Activated T-helper 1 cell treated with anti-CD3 and anti-CD28 coated beads, Interleukin-12 subunit alpha, Interleukin-12 subunit beta, Interleukin-2, Interleukin-4 antibody, amounts not matched to agents 30 ng/mL and 10 ng/mL and 1 ng/mL, durations not matched to agents 14 hours and 24 hours and 36 hours (primary cell): Measurements from ENCODE around the gene CNTN2. TPM values are rescaled to one million over a fixed set of nuclear protein-coding genes. Genes with fewer than 3 reads are reported as not detected.

Source experiments
- DNase-seq: peaks from one replicate; pipeline ENCODE4 v3.0.0; 2021; ENCODE audit warnings: low spot score
- H3K27ac Mint-ChIP-seq: one replicate; pipeline ENCODE4 v1.8.0; 2021; ENCODE audit warnings: mild to moderate bottlenecking, mixed read lengths
- H3K27me3 Mint-ChIP-seq: one replicate; pipeline ENCODE4 v1.8.0; 2022; ENCODE audit warnings: mild to moderate bottlenecking, moderate library complexity, mixed read lengths; ENCODE audit not compliant: insufficient read depth
- H3K36me3 Mint-ChIP-seq: one replicate; pipeline ENCODE4 v1.8.0; 2021; ENCODE audit warnings: low read depth, mixed read lengths
- H3K4me1 Mint-ChIP-seq: one replicate; pipeline ENCODE4 v1.8.0; 2021; ENCODE audit warnings: low read depth, mixed read lengths
- H3K4me3 Mint-ChIP-seq: one replicate; pipeline ENCODE4 v1.8.0; 2021; ENCODE audit warnings: mild to moderate bottlenecking, moderate library complexity, mixed read lengths
- H3K9me3 Mint-ChIP-seq: one replicate; pipeline ENCODE4 v1.8.0; 2021; ENCODE audit warnings: mixed read lengths
- intact Hi-C: fragments of 100-400 bp; cut with micrococcal nuclease; formaldehyde crosslinking; loops from one replicate; pipeline ENCODE4 v1.15.1; 2024
- total RNA-seq: library from RNA; stranded (reverse); gene quantifications from 2 replicates; pipeline ENCODE4 v1.2.3, GENCODE V29; 2022

The CNTN2 gene
- not detected in 2 replicates for total RNA-seq

DNA sequence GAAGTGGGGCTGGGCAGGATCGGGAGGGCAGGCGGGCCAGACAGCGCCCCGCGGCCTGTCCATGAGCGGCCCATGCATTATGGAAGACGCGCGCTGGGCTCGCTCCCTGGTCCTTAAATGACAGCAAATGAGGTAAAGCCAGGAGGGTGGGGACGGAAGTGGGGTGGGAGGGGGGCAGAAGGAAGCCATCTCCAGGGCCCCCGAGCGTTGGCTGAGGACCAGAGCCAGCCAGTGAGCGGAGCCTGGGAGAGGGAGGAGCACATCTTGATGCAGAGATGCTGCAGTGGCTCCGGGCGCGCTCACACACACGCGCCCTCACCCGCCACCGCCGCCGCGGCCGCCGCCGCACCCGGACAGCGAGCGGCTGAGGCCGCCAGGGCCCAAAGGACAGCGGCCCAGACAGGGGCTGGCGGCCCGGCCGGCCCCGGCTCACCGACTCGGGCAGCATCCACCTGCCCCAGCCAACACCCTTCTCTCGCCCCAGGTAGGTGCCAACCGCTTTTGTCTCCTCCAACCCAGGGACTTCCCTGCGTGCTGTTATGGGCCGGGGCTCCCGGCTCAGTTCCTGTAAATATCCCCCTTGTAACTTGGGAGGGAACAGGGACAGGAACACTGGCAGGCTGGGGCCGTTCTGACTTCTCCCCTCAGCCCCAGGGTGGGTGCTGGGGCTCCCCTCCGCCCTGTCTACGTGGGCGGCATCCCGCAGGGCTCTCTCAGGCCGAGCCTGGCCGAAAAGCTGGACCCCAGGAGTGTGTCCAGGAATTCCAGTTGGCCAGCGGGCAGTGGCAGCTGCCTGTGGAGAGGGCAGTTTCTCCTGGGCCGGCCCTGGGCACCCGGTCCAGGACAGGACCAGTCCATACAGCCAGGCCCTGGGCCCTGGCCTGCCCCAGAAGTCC lies at the start of gene CNTN2:
Gene CNTN2 (plus strand): TSS at position 302 of the 896 bp plus-strand sequence. CDS start 9,974 bp downstream, outside the sequence.
- Mint-ChIP-seq H3K9me3 (no peaks in the 10 kb centered on the region), H3K4me1 (no peaks in the 10 kb centered on the region), H3K27ac (no peak within 1 kb of the TSS), H3K4me3 (no peak within 1 kb of the TSS), H3K36me3 (no peaks in the 10 kb centered on the region), H3K27me3 (peaks cover 46% of the 10 kb centered on the region)
- no peak for DNase-seq
- intact Hi-C loops = no loop called here

- intact Hi-C loops = no loop called here
- Mint-ChIP-seq H3K4me3 (no peak overlapping the region), H3K9me3 (no peaks in the 10 kb centered on the region), H3K4me1 (peaks cover 11% of the 10 kb centered on the region), H3K27me3 (peaks cover 4% of the 10 kb centered on the region), H3K27ac (no peak overlapping the region), H3K36me3 (no peaks in the 10 kb centered on the region)
- DNase-seq = no peak
Measured at GRCh38 chr1:204994086-204994862, 48.7 kb upstream of the CNTN2 start.

DNA sequence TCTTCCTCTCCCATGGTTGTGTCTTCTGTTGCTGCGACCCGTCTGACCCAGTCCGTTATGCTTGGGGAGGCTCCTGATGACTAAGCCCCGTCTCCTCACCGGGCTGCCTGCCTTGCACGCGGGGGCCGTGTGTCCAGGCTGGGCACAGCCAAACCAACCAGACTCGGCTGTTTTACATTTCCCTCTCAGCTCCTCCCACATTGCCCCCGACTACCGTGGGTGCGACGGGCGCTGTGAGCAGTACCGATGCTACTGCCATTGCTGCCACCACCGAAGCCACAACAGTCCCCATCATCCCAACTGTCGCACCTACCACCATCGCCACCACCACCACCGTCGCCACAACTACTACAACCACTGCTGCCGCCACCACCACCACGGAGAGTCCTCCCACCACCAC lies 46.0 kb upstream of the CNTN2 start:
- Mint-ChIP-seq H3K27me3 (peaks cover 1% of the 10 kb centered on the region), H3K4me1 (peaks cover 11% of the 10 kb centered on the region), H3K4me3 (no peak overlapping the region)

GRCh38 chr1:204997591-204998355 lies 45.2 kb upstream of the CNTN2 start:
- Mint-ChIP-seq H3K36me3 (no peaks in the 10 kb centered on the region), H3K9me3 (no peaks in the 10 kb centered on the region), H3K27ac (no peak overlapping the region), H3K4me1 (peaks cover 5% of the 10 kb centered on the region), H3K4me3 (no peak overlapping the region), H3K27me3 (peaks cover 3% of the 10 kb centered on the region)
- DNase-seq = no peak
- intact Hi-C loops = no loop called here

More for the DNA sequence above, 46.0 kb upstream of the CNTN2 start:
- intact Hi-C loops = no loop called here
- H3K36me3 Mint-ChIP-seq = no peaks in the 10 kb centered on the region
- H3K9me3 Mint-ChIP-seq = no peaks in the 10 kb centered on the region
- H3K27ac Mint-ChIP-seq = no peak overlapping the region
- no peak for DNase-seq

DNA sequence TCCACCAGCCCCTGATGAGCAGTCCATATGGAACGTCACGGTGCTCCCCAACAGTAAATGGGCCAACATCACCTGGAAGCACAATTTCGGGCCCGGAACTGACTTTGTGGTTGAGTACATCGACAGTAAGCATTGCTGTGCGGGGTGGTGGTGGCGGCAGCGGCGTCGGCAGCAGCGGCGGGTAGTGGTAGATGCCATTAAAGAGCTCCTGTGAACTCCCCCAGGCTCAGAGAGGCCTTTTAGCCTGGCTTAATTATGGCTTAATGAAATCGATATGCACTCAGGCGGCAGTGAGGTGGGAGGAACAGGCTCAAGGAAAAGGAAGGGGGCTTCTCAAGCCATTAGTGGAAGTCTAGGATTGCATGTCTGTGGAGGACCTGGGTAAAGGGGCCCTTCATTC lies 41.9 kb upstream of the CNTN2 start:
- Mint-ChIP-seq H3K4me3 (no peak overlapping the region), H3K4me1 (no peaks in the 10 kb centered on the region), H3K36me3 (no peaks in the 10 kb centered on the region), H3K9me3 (no peaks in the 10 kb centered on the region), H3K27ac (no peak overlapping the region), H3K27me3 (peaks cover 4% of the 10 kb centered on the region)
- intact Hi-C loops = no loop called here
- no peak for DNase-seq

- DNase-seq = no peak
- H3K27me3 Mint-ChIP-seq = peaks cover 6% of the 10 kb centered on the region
- H3K4me3 Mint-ChIP-seq = no peak overlapping the region
- no peak overlapping the region for H3K27ac Mint-ChIP-seq
- no peaks in the 10 kb centered on the region for H3K4me1 Mint-ChIP-seq
- no peaks in the 10 kb centered on the region for H3K36me3 Mint-ChIP-seq
- intact Hi-C loops = no loop called here
- no peaks in the 10 kb centered on the region for H3K9me3 Mint-ChIP-seq
Measured at GRCh38 chr1:205002705-205003104, 40.3 kb upstream of the CNTN2 start.

- no peak for DNase-seq
- intact Hi-C loops = no loop called here
- H3K27me3 Mint-ChIP-seq = peaks cover 6% of the 10 kb centered on the region
- no peaks in the 10 kb centered on the region for H3K9me3 Mint-ChIP-seq
- H3K4me3 Mint-ChIP-seq = no peak overlapping the region
- no peak overlapping the region for H3K27ac Mint-ChIP-seq
- H3K4me1 Mint-ChIP-seq = no peaks in the 10 kb centered on the region
- no peaks in the 10 kb centered on the region for H3K36me3 Mint-ChIP-seq
Measured at GRCh38 chr1:205003358-205004131, 39.5 kb upstream of the CNTN2 start.

DNA sequence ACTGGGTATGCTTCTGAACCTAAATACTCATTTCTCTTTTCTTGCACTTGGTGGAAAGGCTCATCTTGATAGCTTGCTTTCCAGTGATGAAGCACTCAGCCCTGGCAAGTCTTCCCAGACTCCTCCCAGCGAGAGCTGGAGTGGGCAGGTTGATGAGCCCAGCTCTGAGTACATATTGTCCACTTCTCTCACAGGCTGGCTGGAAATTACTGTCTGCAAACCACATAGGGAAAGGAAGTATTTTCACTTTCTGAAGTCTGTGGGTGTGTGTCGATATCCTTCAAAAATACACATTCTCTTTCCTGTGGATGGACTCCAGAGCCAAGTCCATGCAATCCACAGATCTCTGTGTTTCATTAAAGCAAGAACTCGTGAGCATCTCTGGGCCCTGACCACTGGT lies 38.7 kb upstream of the CNTN2 start:
- intact Hi-C loops = no loop called here
- Mint-ChIP-seq H3K27ac (no peak overlapping the region), H3K4me1 (no peaks in the 10 kb centered on the region), H3K4me3 (no peak overlapping the region), H3K9me3 (no peaks in the 10 kb centered on the region), H3K36me3 (no peaks in the 10 kb centered on the region), H3K27me3 (peaks cover 6% of the 10 kb centered on the region)
- DNase-seq = no peak

DNA sequence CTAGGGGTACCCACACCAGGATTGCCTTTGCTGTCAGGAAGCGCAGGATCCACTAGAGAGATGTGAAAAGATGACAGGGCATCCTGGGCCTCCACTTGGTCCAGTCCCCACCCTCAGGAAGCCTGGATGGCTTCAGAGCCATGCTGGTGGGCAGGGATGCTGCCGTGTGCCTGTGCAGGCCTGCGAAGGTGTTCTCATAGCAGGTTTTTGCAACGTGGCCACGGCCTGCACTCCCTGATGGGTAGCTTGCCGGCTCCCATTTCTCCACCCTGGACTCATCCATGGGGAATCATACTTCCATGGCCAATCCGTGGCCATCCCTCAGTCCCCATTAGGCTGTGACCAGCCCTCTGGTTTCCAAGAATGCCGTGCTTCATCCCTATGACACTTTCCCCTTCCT lies 34.1 kb upstream of the CNTN2 start:
- H3K27ac Mint-ChIP-seq = no peak overlapping the region
- peaks cover 5% of the 10 kb centered on the region for H3K27me3 Mint-ChIP-seq
- H3K9me3 Mint-ChIP-seq = no peaks in the 10 kb centered on the region
- H3K4me1 Mint-ChIP-seq = no peaks in the 10 kb centered on the region
- no peak for DNase-seq
- no peak overlapping the region for H3K4me3 Mint-ChIP-seq
- no peaks in the 10 kb centered on the region for H3K36me3 Mint-ChIP-seq
- intact Hi-C loops = no loop called here

DNA sequence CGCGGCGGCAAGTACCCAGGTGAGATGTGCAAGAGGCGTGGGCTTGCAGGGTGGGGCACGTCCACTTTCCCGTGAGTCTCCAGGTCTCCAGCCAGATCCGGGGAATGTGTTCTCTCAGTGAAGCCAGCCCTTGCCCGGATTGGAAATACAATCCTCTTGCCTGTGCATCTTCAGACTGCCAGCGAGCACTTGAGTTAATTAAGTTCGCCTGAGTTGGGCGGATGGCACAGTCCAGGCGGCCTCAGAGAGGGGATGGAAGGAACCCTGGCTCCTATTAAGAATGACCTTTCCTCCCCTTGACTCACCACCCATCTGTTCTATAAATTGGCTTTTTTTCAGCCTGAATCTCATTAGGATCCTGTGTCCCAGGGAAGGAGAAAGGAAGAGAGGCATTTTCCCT lies 33.3 kb upstream of the CNTN2 start:
- intact Hi-C loops = no loop called here
- no peaks in the 10 kb centered on the region for H3K9me3 Mint-ChIP-seq
- H3K4me1 Mint-ChIP-seq = no peaks in the 10 kb centered on the region
- H3K27me3 Mint-ChIP-seq = peaks cover 5% of the 10 kb centered on the region
- DNase-seq = no peak
- no peaks in the 10 kb centered on the region for H3K36me3 Mint-ChIP-seq
- H3K27ac Mint-ChIP-seq = no peak overlapping the region
- no peak overlapping the region for H3K4me3 Mint-ChIP-seq

DNA sequence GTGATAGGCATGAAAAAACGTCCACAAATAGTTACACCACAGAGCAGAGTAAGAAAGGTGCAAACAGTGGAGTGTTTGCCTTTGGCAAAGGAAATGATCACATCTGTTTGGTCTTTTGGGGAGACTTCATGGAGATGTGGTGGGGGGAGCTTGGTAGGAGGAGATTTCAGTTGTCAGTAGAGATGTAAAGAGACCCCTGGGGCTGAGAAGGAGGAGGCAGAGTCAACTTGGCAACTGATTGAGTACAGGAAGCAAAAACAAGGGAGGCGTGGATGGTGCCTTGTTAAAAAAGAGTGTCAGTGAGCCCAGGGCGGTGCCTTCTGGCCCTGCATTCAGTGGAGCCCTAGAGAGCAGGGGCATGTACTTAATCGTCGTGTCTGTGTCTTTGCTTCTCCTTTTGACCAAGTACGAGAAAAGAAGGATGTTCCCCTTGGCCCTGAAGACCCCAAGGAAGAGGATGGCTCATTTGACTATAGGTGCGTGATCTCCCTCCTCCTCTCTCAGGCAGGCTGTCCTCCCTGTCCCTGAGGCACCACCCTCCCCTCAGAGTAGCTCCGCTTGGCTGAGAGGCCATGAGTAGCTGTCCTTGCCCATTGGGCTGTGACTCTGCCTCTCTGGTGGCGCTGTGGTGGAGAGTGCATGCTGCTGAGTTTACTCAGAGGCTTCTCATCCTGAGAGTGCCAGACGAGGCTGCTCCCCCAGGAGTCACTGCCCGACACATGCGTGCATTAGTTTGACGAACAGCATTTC lies 30.4 kb upstream of the CNTN2 start:
- Mint-ChIP-seq H3K4me3 (no peak overlapping the region), H3K4me1 (no peaks in the 10 kb centered on the region), H3K36me3 (no peaks in the 10 kb centered on the region), H3K27ac (no peak overlapping the region), H3K9me3 (no peaks in the 10 kb centered on the region), H3K27me3 (peaks cover 2% of the 10 kb centered on the region)
- intact Hi-C loops = no loop called here
- DNase-seq = no peak
